ENCODE results near the gene PLPP1.

The PLPP1 gene

DNA sequence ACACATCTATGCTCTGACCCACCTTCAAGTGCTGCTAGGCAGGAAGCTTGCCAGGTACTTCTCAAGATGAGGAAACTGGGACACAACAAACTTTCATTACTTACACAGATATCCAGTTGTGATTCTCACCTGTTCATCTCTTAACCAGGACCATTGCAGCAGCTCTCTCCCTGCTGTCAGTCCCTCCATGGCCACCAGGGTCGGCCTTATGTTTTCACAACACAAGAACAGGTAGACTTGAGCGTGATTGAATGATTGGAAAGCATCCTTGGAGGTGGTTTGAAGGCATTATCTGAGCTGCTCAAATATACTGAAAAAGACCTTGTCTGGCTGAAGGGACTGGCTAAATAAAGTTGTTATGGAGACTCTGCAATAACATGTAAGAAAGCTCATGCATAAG, 132.6 kb downstream of the PLPP1 start:
- Histone ChIP-seq H3K9me2 (replicated peaks; ENCODE audit: control insufficient read depth, low read length) (no peaks in the 10 kb centered on the region), H3K4me1 (ENCODE audit: control insufficient read depth, low read length) (no peaks in the 10 kb centered on the region), H3K4me3 (ENCODE audit: low read length) (no peak overlapping the region), H3F3A (ENCODE audit: control insufficient read depth, insufficient read depth) (no peaks in the 10 kb centered on the region; the same call in 1 of the 2 replicates), H4K20me1 (ENCODE audit: control insufficient read depth, insufficient read depth, low read depth, low read length) (no peaks in the 10 kb centered on the region), H3K9me3 (ENCODE audit: control insufficient read depth, insufficient read depth, low read length) (no peaks in the 10 kb centered on the region), H3K36me3 (ENCODE audit: control insufficient read depth, low read length) (peaks cover 81% of the 10 kb centered on the region), H3K27ac (ENCODE audit: low read depth, low read length) (no peak overlapping the region), H3K79me2 (ENCODE audit: control insufficient read depth, low read length) (no peaks in the 10 kb centered on the region), H3K4me2 (ENCODE audit: low read length) (no peak overlapping the region), H3K27me3 (ENCODE audit: control insufficient read depth, low read length) (no peaks in the 10 kb centered on the region)
- TF ChIP-seq, protein P1, sequence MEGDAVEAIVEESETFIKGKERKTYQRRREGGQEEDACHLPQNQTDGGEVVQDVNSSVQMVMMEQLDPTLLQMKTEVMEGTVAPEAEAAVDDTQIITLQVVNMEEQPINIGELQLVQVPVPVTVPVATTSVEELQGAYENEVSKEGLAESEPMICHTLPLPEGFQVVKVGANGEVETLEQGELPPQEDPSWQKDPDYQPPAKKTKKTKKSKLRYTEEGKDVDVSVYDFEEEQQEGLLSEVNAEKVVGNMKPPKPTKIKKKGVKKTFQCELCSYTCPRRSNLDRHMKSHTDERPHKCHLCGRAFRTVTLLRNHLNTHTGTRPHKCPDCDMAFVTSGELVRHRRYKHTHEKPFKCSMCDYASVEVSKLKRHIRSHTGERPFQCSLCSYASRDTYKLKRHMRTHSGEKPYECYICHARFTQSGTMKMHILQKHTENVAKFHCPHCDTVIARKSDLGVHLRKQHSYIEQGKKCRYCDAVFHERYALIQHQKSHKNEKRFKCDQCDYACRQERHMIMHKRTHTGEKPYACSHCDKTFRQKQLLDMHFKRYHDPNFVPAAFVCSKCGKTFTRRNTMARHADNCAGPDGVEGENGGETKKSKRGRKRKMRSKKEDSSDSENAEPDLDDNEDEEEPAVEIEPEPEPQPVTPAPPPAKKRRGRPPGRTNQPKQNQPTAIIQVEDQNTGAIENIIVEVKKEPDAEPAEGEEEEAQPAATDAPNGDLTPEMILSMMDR (IDR thresholded peaks at IDR 0.05; ENCODE audit: low read depth, low read length, poor library complexity, severe bottlenecking), result peak; percentile 18
- TF ChIP-seq EZH2phosphoT487 (IDR thresholded peaks at IDR 0.05; ENCODE audit: borderline replicate concordance, low read length), result no peak

DNA sequence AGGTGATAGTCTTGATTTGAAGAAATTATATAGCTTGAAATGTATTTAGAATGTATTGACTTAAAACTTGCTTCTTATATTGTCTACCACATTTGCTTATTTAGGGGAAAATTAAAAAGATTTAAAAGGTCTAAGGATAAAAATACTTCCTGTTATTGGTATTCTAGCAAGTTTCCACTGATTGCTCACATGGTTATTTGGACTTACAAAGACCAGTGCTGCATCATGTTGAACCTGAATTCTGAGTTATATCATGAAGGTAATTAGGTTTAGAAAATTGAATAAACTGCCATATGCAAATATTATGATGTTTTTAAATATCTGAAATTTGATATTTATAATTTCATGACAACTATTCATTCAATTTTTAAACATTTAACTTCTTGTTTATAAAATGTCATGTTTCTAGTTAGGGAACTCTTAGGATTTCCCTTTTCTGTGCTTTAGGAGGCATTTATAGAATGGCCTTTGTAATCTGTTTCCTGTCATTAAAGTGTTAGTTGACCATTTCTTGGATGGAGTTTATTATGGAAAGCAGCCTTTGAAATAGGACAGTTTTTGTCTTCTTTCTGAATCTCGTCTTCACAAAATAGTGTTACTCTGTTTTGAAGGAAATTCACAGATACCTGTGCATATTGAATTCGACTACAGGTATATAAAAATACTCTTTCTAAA, 141.1 kb downstream of the PLPP1 start:
- Histone ChIP-seq H3K79me2 (ENCODE audit: control insufficient read depth, low read length) (no peaks in the 10 kb centered on the region), H4K20me1 (ENCODE audit: control insufficient read depth, insufficient read depth, low read depth, low read length) (no peaks in the 10 kb centered on the region), H3K4me2 (ENCODE audit: low read length) (no peak overlapping the region), H3K27me3 (ENCODE audit: control insufficient read depth, low read length) (no peaks in the 10 kb centered on the region), H3F3A (ENCODE audit: control insufficient read depth, insufficient read depth) (no peaks in the 10 kb centered on the region; the same call in 1 of the 2 replicates), H3K9me3 (ENCODE audit: control insufficient read depth, insufficient read depth, low read length) (no peaks in the 10 kb centered on the region), H3K4me1 (ENCODE audit: control insufficient read depth, low read length) (no peaks in the 10 kb centered on the region), H3K27ac (ENCODE audit: low read depth, low read length) (no peak overlapping the region), H3K9me2 (replicated peaks; ENCODE audit: control insufficient read depth, low read length) (no peaks in the 10 kb centered on the region), H3K36me3 (ENCODE audit: control insufficient read depth, low read length) (peaks cover 76% of the 10 kb centered on the region), H3K4me3 (ENCODE audit: low read length) (no peak overlapping the region)
- no peak for TF ChIP-seq EZH2phosphoT487 (IDR thresholded peaks at IDR 0.05; ENCODE audit: borderline replicate concordance, low read length)
- TF ChIP-seq, protein P1 (IDR thresholded peaks at IDR 0.05; ENCODE audit: low read depth, low read length, poor library complexity, severe bottlenecking), result no peak

DNA sequence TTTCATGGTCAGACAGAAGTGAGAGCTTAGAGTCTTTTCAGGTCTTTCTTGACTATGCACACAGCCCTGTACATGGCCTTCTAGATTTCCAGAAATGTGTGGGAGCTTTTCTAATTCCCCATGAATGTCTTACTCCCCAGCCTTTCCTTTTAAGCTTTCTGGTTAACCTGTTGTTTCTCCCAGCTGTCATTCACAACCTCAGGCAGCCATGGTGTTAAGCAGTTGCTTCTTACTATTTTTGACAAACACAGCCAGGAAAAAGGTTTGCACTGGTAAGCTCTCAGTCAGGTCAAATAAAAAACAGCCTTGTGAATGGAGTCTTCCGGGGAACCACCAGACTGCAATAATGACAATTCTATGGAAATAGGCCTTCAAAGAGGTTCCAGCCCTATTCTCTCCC, 142.1 kb downstream of the PLPP1 start:
- H3K9me2 ChIP-seq (replicated peaks; ENCODE audit: control insufficient read depth, low read length), result no peaks in the 10 kb centered on the region
- no peak overlapping the region for H3K4me2 ChIP-seq (ENCODE audit: low read length)
- no peaks in the 10 kb centered on the region for H3F3A ChIP-seq (ENCODE audit: control insufficient read depth, insufficient read depth)
- H3K27me3 ChIP-seq (ENCODE audit: control insufficient read depth, low read length), result no peaks in the 10 kb centered on the region
- no peak overlapping the region for H3K27ac ChIP-seq (ENCODE audit: low read depth, low read length)
- no peak overlapping the region for H3K4me3 ChIP-seq (ENCODE audit: low read length)
- H3K79me2 ChIP-seq (ENCODE audit: control insufficient read depth, low read length), result no peaks in the 10 kb centered on the region
- no peaks in the 10 kb centered on the region for H4K20me1 ChIP-seq (ENCODE audit: control insufficient read depth, insufficient read depth, low read depth, low read length)
- no peaks in the 10 kb centered on the region for H3K9me3 ChIP-seq (ENCODE audit: control insufficient read depth, insufficient read depth, low read length)
- no peaks in the 10 kb centered on the region for H3K4me1 ChIP-seq (ENCODE audit: control insufficient read depth, low read length)
- TF ChIP-seq, protein P1 (IDR thresholded peaks at IDR 0.05; ENCODE audit: low read depth, low read length, poor library complexity, severe bottlenecking), result no peak
- no peak for TF ChIP-seq EZH2phosphoT487 (IDR thresholded peaks at IDR 0.05; ENCODE audit: borderline replicate concordance, low read length)
- peaks cover 76% of the 10 kb centered on the region for H3K36me3 ChIP-seq (ENCODE audit: control insufficient read depth, low read length)
